A549 treated with CpdA at 1 μM for 4 hours (cell line): Measurements from ENCODE around the gene WFDC5. TPM values are rescaled to one million over a fixed set of nuclear protein-coding genes. Genes with fewer than 3 reads are reported as not detected.

Experiments used
- total RNA-seq: library from RNA; stranded (reverse); fragments of 200-300 nt; extraction: Qiagen RNA extraction; gene quantifications from 5 replicates; pipeline ENCODE4 v1.2.3, GENCODE V29; 2022; ENCODE audit warnings: low read depth

Gene WFDC5
- total RNA-seq, result not detected in 5 replicates

GRCh38 chr20:45114465-45115385 is at the start of gene WFDC5:
Gene WFDC5, minus strand, starts transcription at chr20:45115174. Its CDS starts 91 bp downstream, at chr20:45115083.

GRCh38 chr20:45124365-45124764 is 9.4 kb upstream of the WFDC5 start, which contains the start of gene WFDC12:
Gene WFDC12, minus strand, starts transcription at chr20:45124465. Its CDS starts 18 bp downstream, at chr20:45124447.

GRCh38 chr20:45100563-45101245 is 14.3 kb downstream of the WFDC5 start, which contains the start of gene KCNS1:
Gene KCNS1, minus strand, starts transcription at chr20:45101127. Its CDS starts 1,891 bp downstream, at chr20:45099236.

Other genes with a start within 250 kb of the WFDC5 start
- gene YWHAB, start 229.5 kb downstream of the WFDC5 start, total RNA-seq, result 186 to 212 TPM (median 197 TPM) in 5 replicates
- gene PABPC1L, start 205.1 kb downstream of the WFDC5 start, total RNA-seq, result 14.2 to 20.2 TPM (median 17.9 TPM) in 5 replicates
- gene TOMM34, start 154.8 kb downstream of the WFDC5 start, total RNA-seq, result 39.4 to 43.9 TPM (median 42.4 TPM) in 5 replicates
- 11.9 to 16.8 TPM (median 13.8 TPM) in 5 replicates for gene STK4, start 148.7 kb downstream of the WFDC5 start, total RNA-seq
- not detected in 5 replicates for gene KCNS1, start 14.0 kb downstream of the WFDC5 start, total RNA-seq
- gene WFDC12, start 9.3 kb upstream of the WFDC5 start, total RNA-seq, result not detected in 5 replicates
- gene PI3, start 59.7 kb upstream of the WFDC5 start, total RNA-seq, result 1.9 to 3.2 TPM (median 2.4 TPM) in 5 replicates
- not detected in 5 replicates for gene SEMG1, start 91.9 kb upstream of the WFDC5 start, total RNA-seq
- gene SEMG2, start 106.2 kb upstream of the WFDC5 start, total RNA-seq, result not detected in 5 replicates
- gene SLPI, start 139.4 kb upstream of the WFDC5 start, total RNA-seq, result 8.8 to 14.6 TPM (median 11.2 TPM) in 5 replicates
- not detected in 5 replicates for gene RBPJL, start 191.7 kb upstream of the WFDC5 start, total RNA-seq
- 0.08 to 0.14 TPM (median 0.10 TPM) in 3 of 5 replicates, not detected in the others for gene MATN4, start 193.1 kb upstream of the WFDC5 start, total RNA-seq
- gene SDC4, start 233.2 kb upstream of the WFDC5 start, total RNA-seq, result 111 to 147 TPM (median 128 TPM) in 5 replicates
- gene SYS1, start 248.0 kb upstream of the WFDC5 start, total RNA-seq, result 22.9 to 37.0 TPM (median 31.5 TPM) in 5 replicates